Fibroblast of lung (primary cell): ENCODE results near the gene UBE2L6. TPM values are rescaled to one million over a fixed set of nuclear protein-coding genes. Genes with fewer than 3 reads are reported as not detected.
A peak's percentile ranks its signal among the peaks of the same experiment; 100 is the strongest.

ENCODE experiments used
- DNase-seq, 2 donors: peaks; one replicate each; pipeline versions ENCODE4 v3.0.0 to v3.0.0-alpha.2; 2010; ENCODE audit warnings: low read depth in 2 of 2
- H2AFZ ChIP-seq: 2 replicates; pipeline ENCODE4 v1.5.1; 2012; ENCODE audit warnings: low read length, control low read depth, inconsistent platforms
- H3K27ac ChIP-seq: 2 replicates; pipeline ENCODE4 v1.5.1; 2011; ENCODE audit warnings: low read length, control low read depth; ENCODE audit not compliant: insufficient read depth
- H3K27me3 ChIP-seq: 2 replicates; pipeline ENCODE4 v1.5.1; 2011; ENCODE audit warnings: mild to moderate bottlenecking, low read length; ENCODE audit not compliant: control insufficient read depth, insufficient read depth
- H3K36me3 ChIP-seq: 2 replicates; pipeline ENCODE4 v1.5.1; 2011; ENCODE audit warnings: low read length; ENCODE audit not compliant: control insufficient read depth, insufficient read depth
- H3K4me1 ChIP-seq: 2 replicates; pipeline ENCODE4 v1.5.1; 2011; ENCODE audit warnings: low read length; ENCODE audit not compliant: control insufficient read depth, insufficient read depth; ENCODE audit errors: extremely low read depth
- H3K4me2 ChIP-seq: 2 replicates; pipeline ENCODE4 v1.5.1; 2011; ENCODE audit warnings: low read length, control low read depth; ENCODE audit not compliant: insufficient read depth; ENCODE audit errors: extremely low read depth
- H3K4me3 ChIP-seq, 4 experiments: fragments of 200-600 bp in 1 of 4; sonication (generic) in 1 of 4; replicated peaks in 1 of 4; 2 replicates each; pipeline ENCODE4 v1.5.1; 2011 to 2016; ENCODE audit warnings: low read length in 4 of 4, low read depth in 3 of 4, mild to moderate bottlenecking in 3 of 4, control low read depth in 2 of 4, inconsistent platforms in 1 of 4, mixed read lengths in 1 of 4; ENCODE audit not compliant: insufficient read depth in 1 of 4; ENCODE audit errors: control extremely low read depth in 1 of 4
- H3K79me2 ChIP-seq: 2 replicates; pipeline ENCODE4 v1.5.1; 2012; ENCODE audit warnings: mild to moderate bottlenecking, low read length, inconsistent platforms; ENCODE audit not compliant: control insufficient read depth, insufficient read depth
- H3K9ac ChIP-seq: 2 replicates; pipeline ENCODE4 v1.5.1; 2011; ENCODE audit warnings: mild to moderate bottlenecking, low read length, control low read depth; ENCODE audit not compliant: insufficient read depth
- H3K9me3 ChIP-seq: 2 replicates; pipeline ENCODE4 v1.5.1; 2012; ENCODE audit warnings: low read depth, low read length; ENCODE audit not compliant: control insufficient read depth, insufficient read depth
- H4K20me1 ChIP-seq: 2 replicates; pipeline ENCODE4 v1.5.1; 2011; ENCODE audit warnings: low read length; ENCODE audit not compliant: control insufficient read depth, insufficient read depth; ENCODE audit errors: extremely low read depth
- CTCF ChIP-seq, 2 donors: IDR thresholded peaks in 1 of 2; conservative IDR thresholded peaks in 1 of 2; 1 replicate in 1 of 2; 2 replicates in 1 of 2; pipeline ENCODE4 v1.5.1; 2011 to 2012; ENCODE audit warnings: low read length in 2 of 2, control low read depth in 1 of 2, inconsistent platforms in 1 of 2, low read depth in 1 of 2, mild to moderate bottlenecking in 1 of 2
- EZH2 ChIP-seq: IDR thresholded peaks from 2 replicates; pipeline ENCODE4 v1.5.1; 2012; ENCODE audit warnings: low read length, control low read depth, mild to moderate bottlenecking; ENCODE audit errors: missing control alignments
- polyA minus RNA-seq: library from RNA; depleted of rRNA, polyadenylated mRNA; stranded (reverse); fragments of >200 nt; gene quantifications from 2 replicates; pipeline ENCODE4 v1.2.3, GENCODE V29; 2011; ENCODE audit warnings: low replicate concordance
- polyA plus RNA-seq, 2 donors: library from polyadenylated mRNA; depleted of rRNA in 1 of 2; stranded (reverse) in 1 of 2; unstranded in 1 of 2; fragments of >200 nt; gene quantifications; 2 replicates each; pipeline ENCODE4 v1.2.1, GENCODE V29; 2011 to 2012; ENCODE audit warnings: missing spikeins in 1 of 2
- total RNA-seq: library from RNA; depleted of rRNA; stranded (reverse); fragments of >200 nt; gene quantifications from 2 replicates; pipeline ENCODE4 v1.2.1, GENCODE V29; 2014

UBE2L6 gene
- total RNA-seq: 78.6 and 94.8 TPM in 2 replicates
- 105 and 113 TPM in 2 replicates for polyA plus RNA-seq
- 116 and 147 TPM in 2 replicates for polyA plus RNA-seq (2012)
- polyA minus RNA-seq: 204 and 262 TPM in 2 replicates

DNA sequence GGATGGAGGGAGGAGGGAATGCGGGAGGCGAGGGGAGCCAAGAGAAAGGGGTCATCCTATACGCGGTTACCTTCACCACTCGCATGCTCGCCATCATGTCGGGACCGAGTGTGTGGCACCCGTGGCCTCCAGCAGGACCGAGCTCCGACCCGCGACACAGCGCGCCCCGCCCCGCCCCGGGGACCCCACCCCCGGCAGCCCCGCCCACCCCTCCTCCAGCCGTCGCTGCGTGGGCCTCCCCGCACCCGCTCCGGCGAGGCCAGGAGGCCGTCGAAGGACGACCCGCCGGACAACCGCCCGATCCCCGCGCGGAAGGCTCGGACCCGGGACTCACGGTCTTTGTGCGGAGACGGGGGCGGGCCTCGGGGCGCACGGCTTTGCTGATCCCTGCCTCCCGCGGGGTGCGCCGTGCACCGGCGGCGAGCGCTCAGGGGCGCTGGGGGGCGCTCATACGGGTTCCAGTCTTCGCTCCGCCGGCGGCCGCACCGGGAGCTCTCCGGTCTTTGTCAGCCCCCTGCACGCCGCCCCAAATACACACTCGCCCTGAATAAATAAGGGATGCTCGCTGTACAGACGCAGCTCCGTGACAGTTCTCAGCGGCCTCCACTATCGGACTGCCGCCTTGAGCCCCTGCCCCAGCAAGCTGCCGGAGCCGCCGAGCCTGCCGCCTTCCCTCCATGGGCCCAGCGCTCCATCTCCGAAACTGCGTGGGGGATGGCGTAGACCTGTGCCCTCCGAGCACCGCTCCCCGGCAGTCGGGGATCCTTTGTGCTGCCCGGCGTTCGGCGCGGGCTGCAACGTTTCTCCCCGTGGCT is at the start of gene UBE2L6:
UBE2L6 (minus strand) TSS at position 158 of the 815 bp plus-strand sequence; CDS start at position 97, 61 bp downstream.
- H3K36me3 ChIP-seq: no peaks in the 10 kb centered on the region
- H3K27me3 ChIP-seq: no peaks in the 10 kb centered on the region
- H3K9ac ChIP-seq: peak within 1 kb of the TSS; percentile 59
- H3K27ac ChIP-seq: peak within 1 kb of the TSS; percentile 73
- H2AFZ ChIP-seq: peak within 1 kb of the TSS; percentile 93
- H3K4me1 ChIP-seq: peaks cover 12% of the 10 kb centered on the region
- H3K4me2 ChIP-seq: peak within 1 kb of the TSS; percentile 100
- TF ChIP-seq CTCF (conservative IDR thresholded peaks at IDR 0.05 in 1 of 2, IDR thresholded peaks at IDR 0.05 in 1 of 2; ENCODE audit: low read depth in 1 of 2, low read length in 2 of 2): no peak
- no peak for TF ChIP-seq EZH2
- peaks cover 12% of the 10 kb centered on the region for H3K79me2 ChIP-seq
- peak; percentile 30 to 32 for DNase-seq
- no peaks in the 10 kb centered on the region for H3K9me3 ChIP-seq
- peak within 1 kb of the TSS; percentile 81 to 94 (median 92) for H3K4me3 ChIP-seq
- H4K20me1 ChIP-seq: no peaks in the 10 kb centered on the region

GRCh38 chr11:57616595-57616994 is 49.1 kb upstream of the UBE2L6 start:
- H3K4me2 ChIP-seq: no peak overlapping the region
- no peak overlapping the region for H2AFZ ChIP-seq
- H3K79me2 ChIP-seq: no peaks in the 10 kb centered on the region
- no peak overlapping the region for H3K9ac ChIP-seq
- H3K36me3 ChIP-seq: no peaks in the 10 kb centered on the region
- no peaks in the 10 kb centered on the region for H4K20me1 ChIP-seq
- no peaks in the 10 kb centered on the region for H3K9me3 ChIP-seq
- H3K27ac ChIP-seq: no peak overlapping the region
- TF ChIP-seq CTCF (conservative IDR thresholded peaks at IDR 0.05 in 1 of 2, IDR thresholded peaks at IDR 0.05 in 1 of 2; ENCODE audit: low read depth in 1 of 2, low read length in 2 of 2) (no peak), EZH2 (no peak)
- no peak overlapping the region for H3K4me3 ChIP-seq
- H3K4me1 ChIP-seq: no peaks in the 10 kb centered on the region
- DNase-seq: no peak
- peaks cover 4% of the 10 kb centered on the region for H3K27me3 ChIP-seq

GRCh38 chr11:57615308-57615707 is 47.8 kb upstream of the UBE2L6 start:
- Histone ChIP-seq H3K9me3 (no peaks in the 10 kb centered on the region), H4K20me1 (no peaks in the 10 kb centered on the region), H2AFZ (no peak overlapping the region), H3K9ac (no peak overlapping the region), H3K4me1 (no peaks in the 10 kb centered on the region), H3K36me3 (no peaks in the 10 kb centered on the region), H3K4me2 (no peak overlapping the region), H3K79me2 (no peaks in the 10 kb centered on the region), H3K4me3 (no peak overlapping the region), H3K27me3 (peaks cover 4% of the 10 kb centered on the region), H3K27ac (no peak overlapping the region)
- no peak for DNase-seq
- TF ChIP-seq CTCF (conservative IDR thresholded peaks at IDR 0.05 in 1 of 2, IDR thresholded peaks at IDR 0.05 in 1 of 2; ENCODE audit: low read depth in 1 of 2, low read length in 2 of 2) (no peak), EZH2 (no peak)
